H1 (cell line): ENCODE results near the gene ITGA3. TPM values are rescaled to one million over a fixed set of nuclear protein-coding genes. Genes with fewer than 3 reads are reported as not detected.

Experiments used
- CTCF ChIA-PET: fragments of 300-600 bp; sonication (Branson Sonifier 250); formaldehyde crosslinking; loops from one replicate; lab custom pipeline; 2021; ENCODE audit not compliant: partially characterized antibody; lab: Charles Lee
- POLR2A ChIA-PET: fragments of 300-600 bp; sonication (Branson Sonifier 250); formaldehyde crosslinking; loops from one replicate; lab custom pipeline; 2021; ENCODE audit warnings: inconsistent platforms; ENCODE audit not compliant: partially characterized antibody; lab: Charles Lee
- DNase-seq, 2 experiments: peaks; one replicate each; pipeline versions ENCODE4 v3.0.0 to v3.0.0-alpha.2; 2010 to 2022; ENCODE audit warnings: low spot score in 2 of 2, low read depth in 1 of 2, mixed read lengths in 1 of 2
- FAIRE-seq: peaks from 2 replicates; lab custom pipeline; 2011; peaks lifted over from hg19 to GRCh38; lab: Jason Lieb, UNC
- H2AFZ ChIP-seq: 2 replicates; pipeline ENCODE4 v1.8.1; 2012; ENCODE audit warnings: low read length, inconsistent platforms
- H2AK5ac ChIP-seq: 2 replicates; pipeline ENCODE4 v1.6.1; 2013; ENCODE audit warnings: low read depth, low read length
- H2BK120ac ChIP-seq: replicated peaks from 2 replicates; pipeline ENCODE3; 2013; ENCODE audit warnings: low read depth, low read length, inconsistent platforms
- H2BK12ac ChIP-seq: 2 replicates; pipeline ENCODE4 v1.6.1; 2013; ENCODE audit warnings: low read depth, low read length
- H2BK15ac ChIP-seq: 2 replicates; pipeline ENCODE4 v1.6.1; 2013; ENCODE audit warnings: low read length
- H2BK20ac ChIP-seq: 2 replicates; pipeline ENCODE4 v1.6.1; 2013; ENCODE audit warnings: low read length
- H2BK5ac ChIP-seq: 2 replicates; pipeline ENCODE4 v1.6.1; 2013; ENCODE audit warnings: low read depth, low read length
- H3K14ac ChIP-seq: 2 replicates; pipeline ENCODE4 v1.6.1; 2013; ENCODE audit warnings: inconsistent platforms; ENCODE audit not compliant: insufficient read length
- H3K18ac ChIP-seq: 2 replicates; pipeline ENCODE4 v1.6.1; 2013; ENCODE audit warnings: low read length; ENCODE audit errors: extremely low read depth
- H3K23ac ChIP-seq: 2 replicates; pipeline ENCODE4 v1.6.1; 2013; ENCODE audit warnings: inconsistent platforms; ENCODE audit not compliant: insufficient read length
- H3K23me2 ChIP-seq: 2 replicates; pipeline ENCODE4 v1.6.1; 2013; ENCODE audit warnings: low read depth, low read length
- H3K27ac ChIP-seq: 2 replicates; pipeline ENCODE4 v1.6.1; 2011; ENCODE audit warnings: low read depth, low read length, inconsistent platforms
- H3K27me3 ChIP-seq, 4 experiments: replicated peaks in 1 of 4; 1 replicate in 1 of 4; 2 replicates in 3 of 4; pipeline versions ENCODE4 v1.6.1 to v1.8.1; 2011 to 2013; ENCODE audit warnings: low read length in 3 of 4, mild to moderate bottlenecking in 3 of 4, inconsistent platforms in 2 of 4, mixed read lengths in 2 of 4, moderate library complexity in 1 of 4; ENCODE audit not compliant: control insufficient read depth in 3 of 4, insufficient read depth in 3 of 4; ENCODE audit errors: extremely low read depth in 1 of 4
- H3K36me3 ChIP-seq, 4 experiments: 2 replicates each; pipeline versions ENCODE4 v1.6.1 to v1.8.1; 2011 to 2013; ENCODE audit warnings: mild to moderate bottlenecking in 4 of 4, low read length in 3 of 4, moderate library complexity in 2 of 4, control low read depth in 1 of 4, inconsistent platforms in 1 of 4; ENCODE audit not compliant: insufficient read depth in 4 of 4, control insufficient read depth in 2 of 4
- H3K4ac ChIP-seq: replicated peaks from 2 replicates; pipeline ENCODE3; 2013; ENCODE audit warnings: low read length, low read depth, mixed read lengths, inconsistent platforms; ENCODE audit not compliant: insufficient read length
- H3K4me1 ChIP-seq, 4 experiments: replicated peaks in 1 of 4; 1 replicate in 1 of 4; 2 replicates in 3 of 4; pipeline versions ENCODE4 v1.6.1 to v1.8.1; 2011 to 2013; ENCODE audit warnings: low read length in 3 of 4, inconsistent platforms in 2 of 4, mixed read lengths in 1 of 4; ENCODE audit not compliant: insufficient read depth in 4 of 4, control insufficient read depth in 3 of 4
- H3K4me2 ChIP-seq, 2 experiments: 2 replicates each; pipeline versions ENCODE4 v1.6.1 to v1.8.1; 2011 to 2013; ENCODE audit warnings: low read depth in 2 of 2, low read length in 2 of 2, control low read depth in 1 of 2, inconsistent platforms in 1 of 2, mild to moderate bottlenecking in 1 of 2; ENCODE audit not compliant: insufficient read depth in 1 of 2
- H3K4me3 ChIP-seq, 4 experiments: fragments of 200-600, 300-600 bp in 1 of 4; sonication (generic), shearing (Covaris generic), sonication (Bioruptor Twin) in 1 of 4; 2 replicates each; pipeline versions ENCODE4 v1.5.1 to v1.8.1; 2011 to 2016; ENCODE audit warnings: low read length in 4 of 4, low read depth in 3 of 4, control low read depth in 2 of 4, inconsistent platforms in 2 of 4, mild to moderate bottlenecking in 2 of 4, mixed read lengths in 1 of 4, moderate library complexity in 1 of 4; ENCODE audit not compliant: insufficient read depth in 2 of 4; ENCODE audit errors: extremely low read depth in 1 of 4
- H3K56ac ChIP-seq: replicated peaks from 2 replicates; pipeline ENCODE3; 2013; ENCODE audit warnings: low read depth, mild to moderate bottlenecking, mixed read lengths, low read length, inconsistent platforms; ENCODE audit not compliant: insufficient read length
- H3K79me1 ChIP-seq: 2 replicates; pipeline ENCODE4 v1.6.1; 2013; ENCODE audit warnings: low read depth, low read length, control low read depth
- H3K79me2 ChIP-seq, 2 experiments: 2 replicates each; pipeline versions ENCODE4 v1.6.1 to v1.8.1; 2012 to 2013; ENCODE audit warnings: low read length in 2 of 2, mild to moderate bottlenecking in 2 of 2, inconsistent platforms in 1 of 2; ENCODE audit not compliant: insufficient read depth in 2 of 2, control insufficient read depth in 1 of 2
- H3K9ac ChIP-seq, 4 experiments: replicated peaks in 1 of 4; 1 replicate in 1 of 4; 2 replicates in 3 of 4; pipeline versions ENCODE4 v1.6.1 to v1.8.1; 2011 to 2013; ENCODE audit warnings: low read depth in 3 of 4, low read length in 3 of 4, control low read depth in 2 of 4, mild to moderate bottlenecking in 2 of 4, moderate library complexity in 2 of 4, inconsistent platforms in 1 of 4; ENCODE audit errors: extremely low read depth in 1 of 4
- H3K9me3 ChIP-seq, 2 experiments: 2 replicates each; pipeline versions ENCODE4 v1.6.1 to v1.8.1; 2012 to 2013; ENCODE audit warnings: mild to moderate bottlenecking in 2 of 2, moderate library complexity in 2 of 2, control low read depth in 1 of 2, inconsistent platforms in 1 of 2, low read depth in 1 of 2, low read length in 1 of 2, mixed read lengths in 1 of 2; ENCODE audit not compliant: insufficient read depth in 2 of 2
- H4K20me1 ChIP-seq, 2 experiments: replicated peaks in 1 of 2; 2 replicates each; pipeline versions ENCODE3 to v1.8.1; 2011 to 2013; ENCODE audit warnings: inconsistent platforms in 2 of 2, low read length in 2 of 2, mild to moderate bottlenecking in 1 of 2; ENCODE audit not compliant: insufficient read depth in 2 of 2, control insufficient read depth in 1 of 2
- H4K5ac ChIP-seq: 2 replicates; pipeline ENCODE4 v1.6.1; 2013; ENCODE audit warnings: low read length, low read depth, mixed read lengths, inconsistent platforms; ENCODE audit not compliant: insufficient read length
- H4K8ac ChIP-seq: 2 replicates; pipeline ENCODE4 v1.8.0; 2013; ENCODE audit warnings: mild to moderate bottlenecking, moderate library complexity, low read length, inconsistent platforms; ENCODE audit not compliant: insufficient read depth; ENCODE audit errors: extremely low read depth
- H4K91ac ChIP-seq: replicated peaks from 2 replicates; pipeline ENCODE3; 2013; ENCODE audit warnings: low read length, mixed read lengths, inconsistent platforms; ENCODE audit not compliant: insufficient read length
- CHD2 ChIP-seq: IDR thresholded peaks from 2 replicates; pipeline ENCODE4 v1.6.1; 2012; ENCODE audit warnings: low read length, improper control_type of control experiment
- EZH2 ChIP-seq: fragments of 200-600 bp; sonication (generic); IDR thresholded peaks from 2 replicates; pipeline ENCODE4 v1.7.1; 2012; ENCODE audit warnings: low read depth, mild to moderate bottlenecking, moderate library complexity, low read length, inconsistent platforms; ENCODE audit not compliant: severe bottlenecking
- GABPA ChIP-seq: IDR thresholded peaks from 2 replicates; pipeline ENCODE4 v1.6.1; 2011; ENCODE audit warnings: mild to moderate bottlenecking, low read length, moderate library complexity, borderline replicate concordance; ENCODE audit not compliant: insufficient read depth
- PHF8 ChIP-seq: fragments of 200-600 bp; sonication (generic); conservative IDR thresholded peaks from 2 replicates; pipeline ENCODE4 v1.7.1; 2012; ENCODE audit warnings: low read depth, mild to moderate bottlenecking, inconsistent platforms, low read length, moderate library complexity
- RFX5 ChIP-seq: IDR thresholded peaks from 2 replicates; pipeline ENCODE4 v1.6.1; 2011; ENCODE audit warnings: low read depth, low read length, improper control_type of control experiment, borderline replicate concordance
- WGBS, 2 experiments: shearing (Covaris generic) in 1 of 2; methylation state at CpG; one replicate each; pipeline versions ENCODE4 v1.1.6 to v1.1.7; 2013 to 2015; ENCODE audit warnings: low lambda C conversion rate in 2 of 2, mixed read lengths in 2 of 2, inconsistent platforms in 1 of 2, low coverage in 1 of 2, missing lambda C conversion rate in 1 of 2; ENCODE audit not compliant: insufficient replicate concordance in 2 of 2, insufficient coverage in 1 of 2, insufficient read length in 1 of 2; ENCODE audit errors: extremely low coverage in 1 of 2, missing lambda C conversion rate in 1 of 2; 5-methylcytosine and 5-hydroxymethylcytosine counted together
- polyA plus RNA-seq, 7 experiments: library from polyadenylated mRNA; depleted of rRNA in 3 of 7; stranded (reverse) in 5 of 7; unstranded in 2 of 7; fragments of >200 nt in 5 of 7; fragments of 200-250 nt in 2 of 7; gene quantifications; 1 replicate in 5 of 7; 2 replicates in 1 of 7; 4 replicates in 1 of 7; pipeline versions ENCODE4 v1.2.1 to v1.2.3, GENCODE V29; 2011 to 2013; ENCODE audit warnings: missing spikeins in 2 of 7, mixed read lengths in 2 of 7
- total RNA-seq: library from RNA; stranded (reverse); fragmentation: NEBNext Ultra II Directional; extraction: Animal tissue kit (Norgen Biotek cat#: 25700); gene quantifications from 2 replicates; pipeline ENCODE4 v1.2.1, GENCODE V29; 2021

Gene ITGA3
- total and polyA plus RNA-seq, 2 of the 8 experiments (the other 6 are each of a cell fraction or from before 2014, with no cell fraction given), result 24.0 to 24.2 TPM

DNA sequence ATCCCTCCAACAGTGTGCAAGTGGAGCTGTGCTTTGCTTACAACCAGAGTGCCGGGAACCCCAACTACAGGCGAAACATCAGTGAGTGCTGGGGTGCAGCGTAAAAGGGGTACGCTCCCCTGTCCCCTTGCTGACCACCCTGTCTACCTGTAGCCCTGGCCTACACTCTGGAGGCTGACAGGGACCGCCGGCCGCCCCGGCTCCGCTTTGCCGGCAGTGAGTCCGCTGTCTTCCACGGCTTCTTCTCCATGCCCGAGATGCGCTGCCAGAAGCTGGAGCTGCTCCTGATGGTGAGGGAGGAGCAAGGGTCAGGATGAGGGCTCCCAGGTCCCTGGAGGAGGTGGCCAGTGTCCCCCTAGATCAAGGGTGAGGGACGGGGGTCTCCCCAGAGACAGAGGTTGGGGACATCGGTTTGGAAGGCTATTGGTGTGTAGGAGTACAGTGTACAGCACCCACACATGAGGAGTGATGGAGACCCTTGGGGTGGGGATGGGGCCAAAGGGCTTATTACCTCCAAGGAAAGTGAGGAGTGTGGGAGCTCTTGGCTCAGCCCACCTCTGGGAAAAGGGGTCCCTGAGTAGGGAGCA lies 19.6 kb downstream of the ITGA3 start:
- Histone ChIP-seq H3K4me1 (peaks cover 0 to 4% (median 3%) of the 10 kb centered on the region in 4 experiments; a peak in 3 of 7 replicates), H3K27me3 (no peaks in the 10 kb centered on the region; a peak in 2 of 7 replicates), H3K4me3 (no peak overlapping the region), H4K91ac (no peak overlapping the region), H3K18ac (no peak overlapping the region), H4K20me1 (peaks cover 2 to 5% of the 10 kb centered on the region in 2 experiments), H2BK20ac (no peak overlapping the region), H3K79me1 (no peaks in the 10 kb centered on the region), H4K5ac (no peak overlapping the region), H3K9me3 (peaks cover 0 to 3% of the 10 kb centered on the region in 2 experiments; a peak in 1 of 4 replicates), H3K4me2 (no peak overlapping the region), H3K27ac (no peak overlapping the region), H3K14ac (no peak overlapping the region), H3K79me2 (no peaks in the 10 kb centered on the region), H3K23ac (no peak overlapping the region), H2BK5ac (no peak overlapping the region), H2AK5ac (no peak overlapping the region), H3K36me3 (peaks cover 2 to 5% (median 2%) of the 10 kb centered on the region in 4 experiments; a peak in 5 of 8 replicates), H3K23me2 (no peaks in the 10 kb centered on the region), H3K4ac (no peak overlapping the region), H3K9ac (no peak overlapping the region), H2BK15ac (no peak overlapping the region), H3K56ac (no peak overlapping the region), H2BK120ac (no peak overlapping the region), H4K8ac (no peak overlapping the region), H2AFZ (no peak overlapping the region), H2BK12ac (no peak overlapping the region)
- FAIRE-seq (no peak), DNase-seq (no peak)
- POLR2A ChIA-PET, result interaction anchor here (1.0 to 3.3 kb wide), 4 partner anchors 15 to 44 kb away, joined by 3 to 17 read pairs (median 4); partner anchors contain the start of gene ITGA3
- no peak for TF ChIP-seq PHF8
- TF ChIP-seq CHD2, result no peak
- TF ChIP-seq GABPA, result no peak
- TF ChIP-seq RFX5, result no peak
- no peak for TF ChIP-seq EZH2
- 94% methylated on average over 13 of the region's 16 CpGs; no CpG with 5 or more reads in 1 of the 2 experiments for WGBS, 2 experiments
- CTCF ChIA-PET, result interaction anchor here (0.6 to 10.1 kb wide), 8 partner anchors 12 to 117 kb away, joined by 3 to 169 read pairs (median 4); partner anchors contain the start of gene ITGA3
